AG09309 (cell line): ENCODE measurements around the gene MAD1L1.
A peak's percentile ranks its signal among the peaks of the same experiment; 100 is the strongest.

Source experiments
- DNase-seq: peaks from one replicate; pipeline ENCODE4 v3.0.0-alpha.2; 2010; ENCODE audit warnings: low read depth
- H3K4me3 ChIP-seq: 2 replicates; pipeline ENCODE4 v1.5.1; 2011; ENCODE audit warnings: mild to moderate bottlenecking, low read depth, low read length, moderate library complexity; ENCODE audit not compliant: control insufficient read depth
- TF ChIP-seq, protein P1 (sequence below): IDR thresholded peaks from 2 replicates; pipeline ENCODE4 v1.5.1; 2011; ENCODE audit warnings: mild to moderate bottlenecking, low read depth, low read length, inconsistent platforms; ENCODE audit not compliant: insufficient read depth, control insufficient read depth; ENCODE audit errors: missing control alignments

Gene MAD1L1

DNA sequence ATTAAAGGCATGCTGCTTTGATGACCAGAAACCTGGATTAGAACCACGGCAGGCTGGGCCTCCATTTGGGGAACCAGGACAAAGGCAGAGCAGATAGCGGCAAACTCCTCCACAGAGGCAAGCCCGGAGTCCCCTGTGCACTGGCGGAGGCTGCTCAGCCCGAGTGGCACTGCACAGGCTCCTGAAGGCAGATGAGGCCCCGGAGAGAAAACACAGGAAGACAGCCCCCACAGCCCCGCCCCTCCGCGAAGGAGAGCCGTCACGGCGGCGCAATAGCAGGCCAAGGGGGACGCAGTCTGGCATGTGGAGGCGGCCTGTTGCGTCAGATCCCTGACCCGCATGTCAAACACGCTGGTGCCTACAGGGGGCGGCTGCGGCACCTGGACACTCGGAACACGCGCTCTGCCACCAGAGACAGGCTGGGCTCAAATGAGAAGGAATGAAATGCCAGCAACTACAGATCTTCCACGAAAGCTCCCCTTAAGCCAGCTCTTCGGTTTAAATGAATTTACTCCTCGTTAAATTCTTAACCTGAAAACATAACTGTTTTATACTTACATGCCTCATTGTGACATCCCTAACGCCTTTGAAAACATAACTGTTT lies 128.5 kb downstream of the MAD1L1 start:
- DNase-seq: peak; percentile 21
- TF ChIP-seq, protein P1, sequence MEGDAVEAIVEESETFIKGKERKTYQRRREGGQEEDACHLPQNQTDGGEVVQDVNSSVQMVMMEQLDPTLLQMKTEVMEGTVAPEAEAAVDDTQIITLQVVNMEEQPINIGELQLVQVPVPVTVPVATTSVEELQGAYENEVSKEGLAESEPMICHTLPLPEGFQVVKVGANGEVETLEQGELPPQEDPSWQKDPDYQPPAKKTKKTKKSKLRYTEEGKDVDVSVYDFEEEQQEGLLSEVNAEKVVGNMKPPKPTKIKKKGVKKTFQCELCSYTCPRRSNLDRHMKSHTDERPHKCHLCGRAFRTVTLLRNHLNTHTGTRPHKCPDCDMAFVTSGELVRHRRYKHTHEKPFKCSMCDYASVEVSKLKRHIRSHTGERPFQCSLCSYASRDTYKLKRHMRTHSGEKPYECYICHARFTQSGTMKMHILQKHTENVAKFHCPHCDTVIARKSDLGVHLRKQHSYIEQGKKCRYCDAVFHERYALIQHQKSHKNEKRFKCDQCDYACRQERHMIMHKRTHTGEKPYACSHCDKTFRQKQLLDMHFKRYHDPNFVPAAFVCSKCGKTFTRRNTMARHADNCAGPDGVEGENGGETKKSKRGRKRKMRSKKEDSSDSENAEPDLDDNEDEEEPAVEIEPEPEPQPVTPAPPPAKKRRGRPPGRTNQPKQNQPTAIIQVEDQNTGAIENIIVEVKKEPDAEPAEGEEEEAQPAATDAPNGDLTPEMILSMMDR: peak; percentile 47
- H3K4me3 ChIP-seq: no peak overlapping the region

DNA sequence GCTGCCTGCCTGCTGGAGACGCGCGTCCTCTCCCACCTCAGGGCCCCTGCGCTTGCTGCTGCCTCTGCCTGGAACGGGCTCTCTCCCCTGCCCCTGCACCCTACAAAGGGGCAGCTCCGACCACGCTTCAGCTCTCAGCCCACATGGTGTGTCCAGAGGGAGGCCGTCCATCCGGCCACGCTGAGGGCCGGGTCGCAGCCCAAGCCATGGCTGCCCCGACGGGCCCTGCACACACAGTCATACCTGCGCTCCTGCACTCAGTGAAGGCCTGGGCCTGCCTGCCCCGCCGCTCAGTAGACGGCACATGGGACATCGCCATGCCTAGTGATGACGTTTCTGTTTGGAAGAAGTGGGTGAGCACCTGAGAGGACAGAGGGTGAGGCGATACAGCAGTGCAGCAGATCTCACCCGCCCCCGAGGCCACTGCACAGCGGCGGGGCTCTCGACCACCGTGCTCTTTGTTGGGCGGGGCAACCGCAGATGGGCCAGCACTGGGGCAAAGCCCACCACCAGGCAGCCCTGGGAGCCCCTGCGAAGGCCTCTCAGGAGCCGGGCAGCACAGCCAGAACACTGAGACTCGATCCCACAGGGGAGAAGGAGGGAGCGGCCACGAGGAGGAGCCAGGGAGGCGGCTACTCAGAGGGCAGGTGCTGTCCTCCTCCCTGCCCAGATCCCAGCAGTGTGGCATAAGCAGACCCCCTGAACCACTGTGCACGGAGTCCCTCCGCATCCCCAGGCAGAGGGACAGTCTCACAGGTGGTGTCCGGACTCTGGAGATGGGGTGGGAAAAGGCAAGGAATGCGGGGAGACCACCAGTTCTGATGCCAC lies 129.5 kb downstream of the MAD1L1 start:
- no peak for DNase-seq
- TF ChIP-seq, protein P1: no peak
- H3K4me3 ChIP-seq: no peak overlapping the region

DNA sequence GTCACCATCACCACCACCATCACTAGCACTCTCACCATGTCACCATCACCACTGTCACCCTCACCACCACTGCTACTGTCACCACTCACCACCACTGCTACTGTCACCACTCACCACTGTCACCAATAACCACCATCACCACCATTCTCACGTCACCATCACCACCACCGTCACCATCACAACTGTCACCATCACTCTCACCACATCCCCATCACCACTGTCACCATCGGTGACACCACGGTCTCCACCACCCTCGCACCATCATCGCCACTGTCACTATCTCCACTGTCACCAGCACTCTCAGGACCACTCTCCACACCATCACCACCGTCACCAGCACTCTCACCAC lies 130.4 kb downstream of the MAD1L1 start:
- DNase-seq: no peak
- no peak overlapping the region for H3K4me3 ChIP-seq
- TF ChIP-seq, protein P1: no peak

DNA sequence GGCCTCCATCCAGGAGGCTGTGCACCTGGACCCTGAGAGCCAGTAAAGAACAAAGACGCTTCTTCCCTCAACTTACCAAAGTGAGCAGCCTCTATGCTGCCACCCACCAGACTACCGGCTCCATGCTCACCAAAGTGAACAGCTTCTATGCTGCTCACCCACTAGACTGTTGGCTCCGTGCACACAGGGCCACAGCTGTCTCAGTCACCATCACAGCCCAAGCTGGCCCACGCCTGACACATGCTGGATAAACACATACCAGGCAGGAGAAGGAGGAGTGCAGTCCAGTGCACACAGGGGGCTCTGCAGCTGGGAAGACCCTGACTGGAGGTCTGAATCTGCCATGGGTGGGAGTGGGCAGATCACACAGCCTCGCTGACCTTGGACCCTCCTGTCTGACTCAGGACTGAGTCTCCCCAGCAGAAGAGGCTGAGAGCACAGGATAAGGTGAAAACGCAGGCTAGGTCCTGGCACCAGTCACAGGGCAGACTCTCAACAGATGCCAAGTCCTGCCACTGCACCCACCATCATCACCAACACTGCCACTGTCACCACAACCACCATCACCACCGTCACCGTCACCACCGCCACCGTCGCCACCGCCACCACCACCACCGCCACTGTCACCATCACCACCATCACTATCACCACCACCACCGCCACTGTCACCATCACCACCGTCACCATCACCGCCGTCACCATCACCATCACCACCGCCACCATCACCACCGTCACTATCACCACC lies 130.9 kb downstream of the MAD1L1 start:
- DNase-seq: no peak
- TF ChIP-seq, protein P1: no peak
- no peak overlapping the region for H3K4me3 ChIP-seq

DNA sequence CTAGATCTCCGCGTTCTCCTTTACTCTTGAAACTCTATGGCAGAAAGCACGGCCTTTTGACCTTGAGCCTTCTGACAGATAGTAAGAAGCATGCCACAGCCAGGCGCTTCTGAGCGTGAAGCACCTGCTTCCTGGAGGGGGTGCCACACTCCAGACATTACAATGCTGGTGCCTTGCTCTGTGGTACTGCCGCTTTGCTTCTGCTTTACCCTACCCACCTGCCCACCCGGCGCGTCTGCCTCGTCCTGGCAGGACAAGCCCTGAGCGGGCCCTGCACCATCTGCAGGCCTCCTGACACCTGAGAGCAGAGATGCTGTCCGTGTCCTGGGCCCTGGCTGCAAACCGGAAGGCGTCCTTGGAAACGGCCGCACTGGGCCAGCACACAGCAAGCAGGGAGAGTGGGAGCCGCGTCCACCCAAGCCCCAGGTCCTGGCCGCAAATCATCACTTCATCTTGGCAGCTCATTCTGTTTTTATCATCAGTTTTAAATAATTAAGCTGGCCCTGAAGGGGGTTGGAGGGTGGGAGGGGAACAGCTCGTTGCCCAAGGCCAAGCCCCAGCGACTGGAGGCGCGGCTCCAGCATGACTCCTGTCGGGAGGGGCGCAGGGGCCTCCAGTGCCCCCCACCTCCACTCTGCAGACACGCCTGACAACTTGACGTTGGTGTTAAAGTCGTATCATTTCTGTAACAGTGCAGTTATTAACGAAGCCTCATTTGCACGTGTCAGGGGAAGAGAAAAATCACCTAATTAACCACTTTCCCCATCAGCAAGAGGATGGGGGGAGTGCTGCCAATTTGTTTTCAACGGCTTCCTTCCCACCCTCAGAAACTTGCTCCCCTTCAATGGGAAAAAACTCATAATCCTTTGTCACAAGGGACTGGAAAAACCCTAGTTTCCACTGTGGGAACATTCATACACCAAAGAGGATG lies 132.2 kb downstream of the MAD1L1 start:
- TF ChIP-seq, protein P1: no peak
- no peak for DNase-seq
- H3K4me3 ChIP-seq: no peak overlapping the region
